ENCODE results near the gene SRC. TPM values are rescaled to one million over a fixed set of nuclear protein-coding genes. Genes with fewer than 3 reads are reported as not detected.

Gene SRC
- total RNA-seq, 6 experiments from 2014 or later = 22.0 to 35.6 (median 24.6) TPM

- Mint-ChIP-seq H3K27me3 (ENCODE audit: insufficient read depth) (no peaks in the 10 kb centered on the region; the same call in 1 of the 2 replicates), H3K9me3 (no peaks in the 10 kb centered on the region)
Observed at GRCh38 chr20:37372441-37372840, 26.5 kb downstream of the SRC start.

GRCh38 chr20:37373020-37373598 is 27.2 kb downstream of the SRC start:
- DNase-seq = no peak
- H3K9me3 Mint-ChIP-seq = no peaks in the 10 kb centered on the region
- H3K4me3 Mint-ChIP-seq = no peak overlapping the region
- H3K27ac Mint-ChIP-seq = no peak overlapping the region
- TF ChIP-seq, protein P1, sequence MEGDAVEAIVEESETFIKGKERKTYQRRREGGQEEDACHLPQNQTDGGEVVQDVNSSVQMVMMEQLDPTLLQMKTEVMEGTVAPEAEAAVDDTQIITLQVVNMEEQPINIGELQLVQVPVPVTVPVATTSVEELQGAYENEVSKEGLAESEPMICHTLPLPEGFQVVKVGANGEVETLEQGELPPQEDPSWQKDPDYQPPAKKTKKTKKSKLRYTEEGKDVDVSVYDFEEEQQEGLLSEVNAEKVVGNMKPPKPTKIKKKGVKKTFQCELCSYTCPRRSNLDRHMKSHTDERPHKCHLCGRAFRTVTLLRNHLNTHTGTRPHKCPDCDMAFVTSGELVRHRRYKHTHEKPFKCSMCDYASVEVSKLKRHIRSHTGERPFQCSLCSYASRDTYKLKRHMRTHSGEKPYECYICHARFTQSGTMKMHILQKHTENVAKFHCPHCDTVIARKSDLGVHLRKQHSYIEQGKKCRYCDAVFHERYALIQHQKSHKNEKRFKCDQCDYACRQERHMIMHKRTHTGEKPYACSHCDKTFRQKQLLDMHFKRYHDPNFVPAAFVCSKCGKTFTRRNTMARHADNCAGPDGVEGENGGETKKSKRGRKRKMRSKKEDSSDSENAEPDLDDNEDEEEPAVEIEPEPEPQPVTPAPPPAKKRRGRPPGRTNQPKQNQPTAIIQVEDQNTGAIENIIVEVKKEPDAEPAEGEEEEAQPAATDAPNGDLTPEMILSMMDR (IDR thresholded peaks at IDR 0.05) = no peak
- peaks cover 4% of the 10 kb centered on the region; the same call in 1 of the 2 replicates for H3K36me3 Mint-ChIP-seq (ENCODE audit: low read depth)
- H3K27me3 Mint-ChIP-seq (ENCODE audit: insufficient read depth) = no peaks in the 10 kb centered on the region; the same call in 1 of the 2 replicates
- peaks cover 6% of the 10 kb centered on the region for H3K4me1 Mint-ChIP-seq (ENCODE audit: low read depth)

More at GRCh38 chr20:37372441-37372840, 26.5 kb downstream of the SRC start:
- H3K36me3 Mint-ChIP-seq (ENCODE audit: low read depth) = peaks cover 4% of the 10 kb centered on the region; the same call in 1 of the 2 replicates
- TF ChIP-seq, protein P1 (IDR thresholded peaks at IDR 0.05) = no peak
- no peak overlapping the region for H3K4me3 Mint-ChIP-seq
- no peak overlapping the region for H3K27ac Mint-ChIP-seq
- H3K4me1 Mint-ChIP-seq (ENCODE audit: low read depth) = peaks cover 6% of the 10 kb centered on the region
- no peak for DNase-seq

- Mint-ChIP-seq H3K4me1 (ENCODE audit: low read depth) (peaks cover 19% of the 10 kb centered on the region), H3K4me3 (no peak overlapping the region), H3K36me3 (ENCODE audit: low read depth) (no peaks in the 10 kb centered on the region; the same call in 1 of the 2 replicates), H3K9me3 (no peaks in the 10 kb centered on the region), H3K27me3 (ENCODE audit: insufficient read depth) (no peaks in the 10 kb centered on the region; the same call in 1 of the 2 replicates), H3K27ac (no peak overlapping the region)
- no peak for DNase-seq
- TF ChIP-seq, protein P1 (IDR thresholded peaks at IDR 0.05) = no peak
Observed at GRCh38 chr20:37375227-37375626, 29.3 kb downstream of the SRC start.

- Mint-ChIP-seq H3K4me1 (ENCODE audit: low read depth) (peaks cover 23% of the 10 kb centered on the region), H3K9me3 (no peaks in the 10 kb centered on the region), H3K27ac (no peak overlapping the region), H3K4me3 (no peak overlapping the region), H3K27me3 (ENCODE audit: insufficient read depth) (no peaks in the 10 kb centered on the region; the same call in 1 of the 2 replicates), H3K36me3 (ENCODE audit: low read depth) (no peaks in the 10 kb centered on the region; the same call in 1 of the 2 replicates)
- TF ChIP-seq, protein P1 (IDR thresholded peaks at IDR 0.05) = no peak
- no peak for DNase-seq
Observed at GRCh38 chr20:37376324-37376723, 30.4 kb downstream of the SRC start.

- DNase-seq = no peak
- no peak overlapping the region for H3K27ac Mint-ChIP-seq
- H3K4me1 Mint-ChIP-seq (ENCODE audit: low read depth) = peaks cover 21% of the 10 kb centered on the region
- H3K9me3 Mint-ChIP-seq = no peaks in the 10 kb centered on the region
- no peak overlapping the region for H3K4me3 Mint-ChIP-seq
- TF ChIP-seq, protein P1 (IDR thresholded peaks at IDR 0.05) = no peak
- H3K27me3 Mint-ChIP-seq (ENCODE audit: insufficient read depth) = no peaks in the 10 kb centered on the region; the same call in 1 of the 2 replicates
- H3K36me3 Mint-ChIP-seq (ENCODE audit: low read depth) = no peaks in the 10 kb centered on the region; the same call in 1 of the 2 replicates
Observed at GRCh38 chr20:37376791-37377190, 30.9 kb downstream of the SRC start.
